GM18505 (cell line): Measurements from ENCODE around the gene QRSL1.
"Not testable (repeated sequence)": the region's sequence is repeated elsewhere in the genome, so short reads cannot be mapped to it uniquely, and the experiment has no call there.

Source experiments
- ATAC-seq: cut with Tn5 transposase; IDR thresholded peaks from one replicate; pipeline ENCODE4 v1.9.1; 2021; ENCODE audit not compliant: unreplicated experiment
- POLR2A ChIP-seq: IDR thresholded peaks from 4 replicates; pipeline ENCODE4 v1.6.1; 2011; ENCODE audit warnings: borderline replicate concordance; ENCODE audit not compliant: insufficient read depth, insufficient read length; ENCODE audit errors: extremely low read depth

Gene QRSL1

GRCh38 chr6:106684011-106684410 is 54.6 kb downstream of the QRSL1 start:
- no peak for TF ChIP-seq POLR2A
- ATAC-seq = no peak

- ATAC-seq = no peak
Observed at GRCh38 chr6:106685833-106686232, 56.5 kb downstream of the QRSL1 start.

GRCh38 chr6:106688177-106688951 is 59.0 kb downstream of the QRSL1 start:
- TF ChIP-seq POLR2A = no peak
- no peak for ATAC-seq

More at GRCh38 chr6:106685833-106686232, 56.5 kb downstream of the QRSL1 start:
- no peak for TF ChIP-seq POLR2A

GRCh38 chr6:106692112-106692818 is 62.9 kb downstream of the QRSL1 start:
- ATAC-seq = no peak
- TF ChIP-seq POLR2A = no peak

GRCh38 chr6:106692819-106693208 is 63.4 kb downstream of the QRSL1 start:
- no peak for TF ChIP-seq POLR2A
- ATAC-seq = no peak

- no peak for TF ChIP-seq POLR2A
- ATAC-seq = no peak
Observed at GRCh38 chr6:106693418-106693817, 64.0 kb downstream of the QRSL1 start.

- no peak for TF ChIP-seq POLR2A
- no peak for ATAC-seq
Observed at GRCh38 chr6:106694343-106694742, 65.0 kb downstream of the QRSL1 start.

- no peak for TF ChIP-seq POLR2A
- no peak for ATAC-seq
Observed at GRCh38 chr6:106700581-106700980, 71.2 kb downstream of the QRSL1 start.

- not testable (repeated sequence) for ATAC-seq
Observed at GRCh38 chr6:106701201-106701600, 71.8 kb downstream of the QRSL1 start.

- TF ChIP-seq POLR2A = no peak
- peak; percentile 43 for ATAC-seq
Observed at GRCh38 chr6:106702046-106702445, 72.7 kb downstream of the QRSL1 start.

- peak; percentile 96 for ATAC-seq
- TF ChIP-seq POLR2A = no peak
Observed at GRCh38 chr6:106702451-106703110, 73.2 kb downstream of the QRSL1 start.

GRCh38 chr6:106704327-106704726 is 74.9 kb downstream of the QRSL1 start:
- no peak for TF ChIP-seq POLR2A
- ATAC-seq = no peak

- no peak for TF ChIP-seq POLR2A
- ATAC-seq = no peak
Observed at GRCh38 chr6:106705156-106705555, 75.8 kb downstream of the QRSL1 start.

GRCh38 chr6:106710580-106710979 is 81.2 kb downstream of the QRSL1 start:
- TF ChIP-seq POLR2A = no peak
- no peak for ATAC-seq
